GM10266 (cell line): ENCODE data around the gene UBN1.
"Not testable (repeated sequence)": the region's sequence is repeated elsewhere in the genome, so short reads cannot be mapped to it uniquely, and the experiment has no call there.

ENCODE experiments used
- DNase-seq: peaks from one replicate; pipeline ENCODE4 v3.0.0; 2012; ENCODE audit errors: extremely low spot score
- TF ChIP-seq, protein P1 (sequence below): IDR thresholded peaks from 2 replicates; pipeline ENCODE4 v1.5.1; 2012; ENCODE audit warnings: mild to moderate bottlenecking, low read depth; ENCODE audit not compliant: control insufficient read depth, insufficient read depth; ENCODE audit errors: missing control alignments

Gene UBN1

DNA sequence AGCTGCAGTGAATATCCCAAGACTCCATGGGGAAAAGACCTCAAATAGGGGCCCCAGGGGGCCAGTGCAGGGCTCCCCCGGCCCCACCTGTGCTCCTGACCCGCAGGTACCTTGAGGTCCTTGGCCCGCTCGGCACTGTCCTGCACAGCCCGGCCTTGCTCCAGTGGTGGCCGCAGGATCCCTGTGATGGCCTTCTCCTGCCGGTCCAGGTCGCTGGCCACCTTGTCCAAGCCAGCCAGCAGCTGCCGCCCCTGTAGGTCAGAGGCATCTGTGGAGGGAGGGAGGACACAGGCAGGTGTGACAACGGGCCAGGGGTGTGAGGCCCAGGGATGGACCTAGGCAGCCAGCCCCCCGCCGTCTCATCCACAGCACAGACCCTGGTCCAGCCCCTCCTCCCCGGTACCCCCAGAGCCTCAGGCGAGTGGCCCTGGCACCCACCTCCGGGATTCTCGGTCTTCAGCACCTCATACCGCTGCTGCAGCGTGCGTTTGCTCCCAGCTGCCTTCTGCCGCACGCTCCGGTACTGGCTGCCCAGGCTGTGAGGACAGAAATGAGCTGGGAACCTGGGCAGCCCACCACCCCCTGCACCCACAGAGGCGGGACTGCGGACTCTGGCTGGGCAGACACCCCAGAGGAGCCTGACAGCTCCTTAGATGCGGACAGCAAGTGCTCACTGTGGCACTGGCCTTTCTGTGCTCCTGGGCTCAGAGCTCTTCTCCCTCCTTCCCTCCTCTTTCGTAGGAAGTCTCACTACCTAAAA is 46.0 kb downstream of the UBN1 start:
- TF ChIP-seq, protein P1, sequence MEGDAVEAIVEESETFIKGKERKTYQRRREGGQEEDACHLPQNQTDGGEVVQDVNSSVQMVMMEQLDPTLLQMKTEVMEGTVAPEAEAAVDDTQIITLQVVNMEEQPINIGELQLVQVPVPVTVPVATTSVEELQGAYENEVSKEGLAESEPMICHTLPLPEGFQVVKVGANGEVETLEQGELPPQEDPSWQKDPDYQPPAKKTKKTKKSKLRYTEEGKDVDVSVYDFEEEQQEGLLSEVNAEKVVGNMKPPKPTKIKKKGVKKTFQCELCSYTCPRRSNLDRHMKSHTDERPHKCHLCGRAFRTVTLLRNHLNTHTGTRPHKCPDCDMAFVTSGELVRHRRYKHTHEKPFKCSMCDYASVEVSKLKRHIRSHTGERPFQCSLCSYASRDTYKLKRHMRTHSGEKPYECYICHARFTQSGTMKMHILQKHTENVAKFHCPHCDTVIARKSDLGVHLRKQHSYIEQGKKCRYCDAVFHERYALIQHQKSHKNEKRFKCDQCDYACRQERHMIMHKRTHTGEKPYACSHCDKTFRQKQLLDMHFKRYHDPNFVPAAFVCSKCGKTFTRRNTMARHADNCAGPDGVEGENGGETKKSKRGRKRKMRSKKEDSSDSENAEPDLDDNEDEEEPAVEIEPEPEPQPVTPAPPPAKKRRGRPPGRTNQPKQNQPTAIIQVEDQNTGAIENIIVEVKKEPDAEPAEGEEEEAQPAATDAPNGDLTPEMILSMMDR, result no peak
- no peak for DNase-seq

DNA sequence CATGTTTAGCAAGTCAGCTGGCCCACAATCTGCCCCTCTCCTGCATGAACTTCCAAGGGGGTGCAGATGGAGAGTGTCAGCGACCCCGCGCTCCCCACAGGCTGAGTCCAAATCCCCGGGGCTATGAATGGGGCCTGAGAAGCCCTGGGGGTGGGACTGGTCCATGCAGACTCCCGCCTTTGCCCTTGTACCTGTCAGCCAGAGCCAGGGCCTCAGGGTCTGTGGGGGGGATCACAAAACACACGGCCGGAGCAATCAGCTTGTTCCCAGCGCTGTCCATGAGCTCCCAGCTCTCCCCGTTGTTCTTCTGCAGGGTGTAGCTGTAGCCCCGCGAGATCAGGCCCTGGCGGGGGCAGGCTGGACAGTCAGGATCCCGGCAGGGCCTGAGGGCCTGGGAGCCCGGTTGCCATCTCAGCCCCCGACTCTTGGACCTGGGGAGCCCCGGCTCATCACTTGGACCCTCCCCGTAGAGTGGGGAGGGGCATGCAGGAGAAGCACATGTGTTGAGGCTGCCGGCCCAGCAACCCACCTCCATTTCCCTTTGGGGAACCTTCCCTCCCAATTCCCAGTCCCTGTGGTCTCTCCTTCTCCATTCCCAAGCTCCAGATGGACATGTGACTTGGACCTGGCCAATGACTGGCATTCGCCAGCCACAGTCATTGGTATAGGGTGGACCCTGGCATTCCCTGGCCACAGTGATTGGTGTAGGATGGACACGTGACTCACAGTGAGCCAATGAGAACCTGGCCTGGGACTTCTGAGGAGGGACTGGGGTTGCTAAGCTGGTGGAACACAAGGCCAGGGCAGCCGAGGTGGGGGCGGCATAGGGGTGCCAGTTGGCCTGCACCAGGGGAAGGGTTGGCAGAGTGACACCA is 47.2 kb downstream of the UBN1 start:
- DNase-seq, result no peak

DNA sequence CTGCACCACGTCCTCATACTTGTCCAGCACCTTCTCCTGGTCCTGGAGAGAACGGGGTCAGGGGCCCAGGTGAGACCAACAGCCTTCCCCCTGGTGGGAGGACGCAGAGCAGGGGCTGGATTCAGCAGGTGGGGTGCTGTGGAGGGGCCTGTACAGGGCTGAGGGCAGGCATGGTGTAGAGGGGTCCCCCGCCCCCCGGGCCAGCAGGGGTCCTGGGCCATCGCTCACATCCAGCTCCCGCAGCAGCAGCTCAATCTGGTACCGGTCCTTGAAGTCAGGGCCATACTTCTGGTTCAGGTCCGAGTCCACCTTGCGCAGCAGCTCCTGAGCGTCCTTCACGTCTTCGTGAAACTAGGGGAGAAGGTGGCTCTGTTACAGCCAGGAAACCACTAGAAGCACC is 48.1 kb downstream of the UBN1 start:
- no peak for DNase-seq
- TF ChIP-seq, protein P1, result no peak

More for the DNA sequence above, 47.2 kb downstream of the UBN1 start:
- TF ChIP-seq, protein P1, result no peak

DNA sequence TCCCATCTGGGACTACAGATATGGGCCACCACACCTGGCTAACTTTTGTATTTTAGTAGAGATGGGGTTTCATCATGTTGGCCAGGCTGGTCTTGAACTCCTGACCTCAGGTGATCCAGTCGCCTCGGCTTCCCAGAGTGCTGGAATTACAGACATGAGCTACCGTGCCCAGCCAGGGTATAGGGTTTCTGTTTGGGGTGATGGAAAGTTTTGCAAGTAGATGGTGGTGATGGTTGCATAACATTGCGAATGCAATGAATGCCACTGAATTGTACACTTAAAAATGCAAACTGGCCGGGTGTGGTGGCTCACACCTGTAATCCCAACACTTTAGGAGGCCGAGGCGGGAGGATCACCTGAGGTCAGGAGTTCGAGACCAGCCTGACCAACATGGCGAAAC is 49.5 kb downstream of the UBN1 start:
- not testable (repeated sequence) for DNase-seq

DNA sequence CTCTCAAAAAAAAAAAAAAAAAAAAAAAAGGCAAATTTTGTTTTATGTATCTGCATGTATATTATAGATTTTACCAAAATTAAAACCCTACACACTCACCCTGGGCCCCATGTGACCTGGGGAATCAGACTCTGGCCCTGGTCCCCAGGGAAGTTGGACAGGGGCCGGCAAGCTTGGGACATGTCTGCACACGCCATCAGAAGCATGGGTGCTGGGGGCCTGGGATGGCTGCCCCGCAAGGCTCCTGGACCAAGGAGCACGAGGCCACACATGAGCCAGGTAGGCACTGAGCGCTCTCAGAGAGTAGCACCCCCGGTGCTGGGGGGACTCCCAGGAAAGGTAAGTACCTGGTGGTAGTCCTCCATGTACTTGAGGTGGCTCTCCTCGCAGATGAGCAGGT is 50.0 kb downstream of the UBN1 start:
- TF ChIP-seq, protein P1, result no peak
- DNase-seq, result no peak

DNA sequence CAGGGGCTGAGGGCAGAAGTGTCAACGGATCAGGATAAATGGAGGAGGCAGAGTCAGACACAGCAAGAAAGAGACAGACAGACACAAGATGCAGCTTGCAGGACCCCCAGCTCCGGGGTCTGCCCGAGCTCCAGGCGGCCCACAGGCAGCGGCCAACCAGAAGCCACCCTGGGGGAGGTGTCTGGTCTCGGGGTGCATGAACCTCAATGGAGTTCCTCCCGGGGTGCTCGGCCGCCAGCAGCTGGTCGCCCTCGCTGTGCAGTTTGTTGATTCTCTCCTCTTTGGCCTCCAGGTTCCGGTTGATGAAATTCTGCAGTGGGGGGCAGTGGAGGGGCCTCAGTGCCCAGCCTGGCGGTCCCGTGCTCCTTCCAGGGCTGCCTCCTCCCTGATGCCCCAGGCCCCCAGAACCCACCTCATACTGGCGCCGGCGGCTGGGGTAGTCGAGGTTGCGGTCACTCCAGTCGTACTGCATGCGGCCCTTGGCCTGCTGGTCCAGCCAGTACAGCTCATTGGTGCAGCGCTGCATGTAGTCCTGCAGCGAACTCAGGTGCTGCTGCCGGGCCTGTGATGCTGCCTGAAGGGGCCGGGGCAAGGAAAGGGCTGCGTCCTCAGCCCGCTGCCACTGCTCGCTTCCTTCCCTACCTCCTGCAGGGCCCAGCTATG is 51.7 kb downstream of the UBN1 start:
- TF ChIP-seq, protein P1, result no peak
- no peak for DNase-seq

DNA sequence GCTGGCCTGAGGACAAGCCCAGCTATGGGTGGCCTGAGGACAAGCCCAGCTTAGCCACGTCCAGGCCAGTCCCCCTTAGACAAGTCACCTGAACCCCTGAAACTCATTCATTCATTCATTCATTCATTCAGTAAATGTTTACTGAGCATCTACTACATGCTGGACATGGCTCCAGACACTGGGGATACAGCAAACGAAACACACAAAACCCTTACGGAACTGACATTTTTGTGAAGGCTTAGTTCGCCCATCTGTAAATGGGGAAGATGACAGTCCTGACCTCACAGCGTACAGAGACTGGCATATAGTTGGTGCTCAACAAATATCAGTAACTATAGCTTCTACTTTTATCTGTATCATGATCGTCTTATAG is 52.2 kb downstream of the UBN1 start:
- TF ChIP-seq, protein P1, result no peak
- DNase-seq, result no peak
